DOHH2 (cell line): ENCODE measurements around the gene ZBTB46.
A peak's percentile ranks its signal among the peaks of the same experiment; 100 is the strongest.
"Not testable (repeated sequence)": the region's sequence is repeated elsewhere in the genome, so short reads cannot be mapped to it uniquely, and the experiment has no call there.

Source experiments
- H3F3A ChIP-seq: fragments of 200-600 bp; sonication (generic), shearing (Covaris generic); 2 replicates; pipeline ENCODE4 v1.6.0; 2016; ENCODE audit warnings: antibody characterized with exemption, mild to moderate bottlenecking; ENCODE audit not compliant: control insufficient read depth, insufficient read depth
- H3K27ac ChIP-seq: fragments of 200-600 bp; sonication (generic); 2 replicates; pipeline ENCODE4 v1.5.1; 2014; ENCODE audit warnings: low read depth, mild to moderate bottlenecking, low read length, moderate library complexity
- H3K27me3 ChIP-seq: fragments of 200-600 bp; sonication (generic); 2 replicates; pipeline ENCODE4 v1.6.1; 2014; ENCODE audit warnings: mild to moderate bottlenecking, low read length, mixed read lengths; ENCODE audit not compliant: control insufficient read depth
- H3K36me3 ChIP-seq: fragments of 200-600 bp; sonication (generic); 2 replicates; pipeline ENCODE4 v1.6.1; 2014; ENCODE audit warnings: mild to moderate bottlenecking, low read length, moderate library complexity, mixed read lengths; ENCODE audit not compliant: control insufficient read depth
- H3K4me1 ChIP-seq: fragments of 200-600 bp; sonication (generic); 2 replicates; pipeline ENCODE4 v1.6.1; 2014; ENCODE audit warnings: mild to moderate bottlenecking, low read length, mixed read lengths; ENCODE audit not compliant: control insufficient read depth
- H3K4me2 ChIP-seq: fragments of 200-600 bp; sonication (generic); 2 replicates; pipeline ENCODE4 v1.6.0; 2014; ENCODE audit warnings: mild to moderate bottlenecking, low read length, moderate library complexity
- H3K4me3 ChIP-seq: fragments of 200-600 bp; sonication (generic); 2 replicates; pipeline ENCODE4 v1.5.1; 2014; ENCODE audit warnings: mild to moderate bottlenecking, low read length, mixed read lengths
- H3K79me2 ChIP-seq: fragments of 200-600 bp; sonication (generic); 2 replicates; pipeline ENCODE4 v1.6.1; 2014; ENCODE audit warnings: mild to moderate bottlenecking, low read length, mixed read lengths; ENCODE audit not compliant: control insufficient read depth
- H3K9me2 ChIP-seq: fragments of 200-600 bp; sonication (generic); replicated peaks from 2 replicates; pipeline ENCODE4 v1.6.1; 2014; ENCODE audit warnings: mild to moderate bottlenecking, low read length, mixed read lengths; ENCODE audit not compliant: control insufficient read depth
- H3K9me3 ChIP-seq: fragments of 200-600 bp; sonication (generic); 2 replicates; pipeline ENCODE4 v1.6.1; 2014; ENCODE audit warnings: antibody characterized with exemption, low read length, mixed read lengths; ENCODE audit not compliant: control insufficient read depth, insufficient read depth
- H4K20me1 ChIP-seq: fragments of 200-600 bp; sonication (generic); 2 replicates; pipeline ENCODE4 v1.6.0; 2014; ENCODE audit warnings: low read depth, mild to moderate bottlenecking, antibody characterized with exemption, low read length, moderate library complexity; ENCODE audit not compliant: control insufficient read depth, insufficient read depth
- CTCF ChIP-seq: fragments of 200-600 bp; sonication (generic); IDR thresholded peaks from one replicate; pipeline ENCODE4 v1.5.1; 2014; ENCODE audit warnings: antibody characterized with exemption, mild to moderate bottlenecking, low read depth, low read length; ENCODE audit not compliant: poor library complexity, severe bottlenecking
- EZH2phosphoT487 ChIP-seq: fragments of 200-600 bp; sonication (generic); IDR thresholded peaks from 2 replicates; pipeline ENCODE4 v1.6.1; 2017; ENCODE audit warnings: borderline replicate concordance, mild to moderate bottlenecking, antibody characterized with exemption, low read length, moderate library complexity, mixed read lengths

ZBTB46 gene

GRCh38 chr20:63731410-63731809, 99.7 kb downstream of the ZBTB46 start:
- Histone ChIP-seq H3K79me2 (peaks cover 38% of the 10 kb centered on the region), H3K9me2 (no peaks in the 10 kb centered on the region), H3K36me3 (peaks cover 66% of the 10 kb centered on the region), H3K27ac (no peak overlapping the region), H3K27me3 (no peaks in the 10 kb centered on the region), H3K4me2 (no peak overlapping the region), H3F3A (peaks cover 17% of the 10 kb centered on the region), H3K4me3 (no peak overlapping the region), H4K20me1 (no peaks in the 10 kb centered on the region), H3K4me1 (peaks cover 51% of the 10 kb centered on the region), H3K9me3 (no peaks in the 10 kb centered on the region; the same call in 1 of the 2 replicates)
- TF ChIP-seq EZH2phosphoT487: no peak
- no peak for TF ChIP-seq CTCF

GRCh38 chr20:63730189-63730733, 100.8 kb downstream of the ZBTB46 start:
- H3K27me3 ChIP-seq, H3K4me3 ChIP-seq, H4K20me1 ChIP-seq, H3K9me2 ChIP-seq, H3K9me3 ChIP-seq: not testable (repeated sequence)
- H3K36me3 ChIP-seq: peaks cover 66% of the 10 kb centered on the region
- peaks cover 45% of the 10 kb centered on the region for H3K79me2 ChIP-seq
- peaks cover 17% of the 10 kb centered on the region for H3F3A ChIP-seq
- peak overlapping the region; percentile 28 for H3K4me2 ChIP-seq
- H3K27ac ChIP-seq: peak overlapping the region; percentile 17; the same call in 1 of the 2 replicates
- H3K4me1 ChIP-seq: peaks cover 45% of the 10 kb centered on the region

- H3K79me2 ChIP-seq: peaks cover 50% of the 10 kb centered on the region
Measured at GRCh38 chr20:63722967-63723622, 108.0 kb downstream of the ZBTB46 start.

GRCh38 chr20:63718996-63719395, 112.1 kb downstream of the ZBTB46 start:
- no peak overlapping the region for H3K4me2 ChIP-seq
- no peaks in the 10 kb centered on the region; the same call in 1 of the 2 replicates for H3K9me3 ChIP-seq
- no peaks in the 10 kb centered on the region for H3K4me1 ChIP-seq
- no peak overlapping the region for H3K4me3 ChIP-seq
- H4K20me1 ChIP-seq: no peaks in the 10 kb centered on the region
- peaks cover 66% of the 10 kb centered on the region for H3K79me2 ChIP-seq
- no peaks in the 10 kb centered on the region for H3F3A ChIP-seq
- no peaks in the 10 kb centered on the region for H3K9me2 ChIP-seq
- TF ChIP-seq CTCF (no peak), EZH2phosphoT487 (no peak)
- H3K27ac ChIP-seq: no peak overlapping the region
- H3K36me3 ChIP-seq: peaks cover 54% of the 10 kb centered on the region
- no peaks in the 10 kb centered on the region for H3K27me3 ChIP-seq

More at GRCh38 chr20:63722967-63723622, 108.0 kb downstream of the ZBTB46 start:
- H3K9me2 ChIP-seq, H3K27me3 ChIP-seq, H3K4me2 ChIP-seq, H3K27ac ChIP-seq, H3F3A ChIP-seq, H3K4me3 ChIP-seq, H4K20me1 ChIP-seq, H3K9me3 ChIP-seq: not testable (repeated sequence)
- Histone ChIP-seq H3K4me1 (peaks cover 18% of the 10 kb centered on the region), H3K36me3 (peaks cover 52% of the 10 kb centered on the region)
